Activated T-helper 2 cell treated with anti-CD3 and anti-CD28 coated beads, Interferon-gamma antibody, Interleukin-2, Interleukin-4, amounts not matched to agents 10 μg/mL and 5 μg/mL and 100 μg/mL, durations not matched to agents 14 hours and 24 hours and 36 hours (primary cell): ENCODE data around the gene GLIS1. TPM values are rescaled to one million over a fixed set of nuclear protein-coding genes. Genes with fewer than 3 reads are reported as not detected.
"Not testable (repeated sequence)": the region's sequence is repeated elsewhere in the genome, so short reads cannot be mapped to it uniquely, and the experiment has no call there.

Source experiments
- DNase-seq: peaks from one replicate; pipeline ENCODE4 v3.0.0; 2021; ENCODE audit warnings: low spot score
- H3K27ac Mint-ChIP-seq: one replicate; pipeline ENCODE4 v1.8.0; 2021; ENCODE audit warnings: mixed read lengths
- H3K27me3 Mint-ChIP-seq: one replicate; pipeline ENCODE4 v1.8.0; 2021; ENCODE audit warnings: low read depth, mixed read lengths
- H3K36me3 Mint-ChIP-seq: one replicate; pipeline ENCODE4 v1.8.0; 2021; ENCODE audit warnings: low read depth, mixed read lengths
- H3K4me1 Mint-ChIP-seq: one replicate; pipeline ENCODE4 v1.8.0; 2021; ENCODE audit warnings: low read depth, mixed read lengths
- H3K4me3 Mint-ChIP-seq: one replicate; pipeline ENCODE4 v1.8.0; 2021; ENCODE audit warnings: low read depth, mild to moderate bottlenecking, moderate library complexity, mixed read lengths
- H3K9me3 Mint-ChIP-seq: one replicate; pipeline ENCODE4 v1.8.0; 2021; ENCODE audit warnings: mixed read lengths
- intact Hi-C: fragments of 100-400 bp; cut with micrococcal nuclease; formaldehyde crosslinking; loops from one replicate; pipeline ENCODE4 v1.15.1; 2023
- total RNA-seq: library from RNA; stranded (reverse); gene quantifications from 2 replicates; pipeline ENCODE4 v1.2.3, GENCODE V29; 2022

The GLIS1 gene
- total RNA-seq, 1 donor from 2014 or later = not detected

- Mint-ChIP-seq H3K27ac (no peak overlapping the region), H3K27me3 (peaks cover 6% of the 10 kb centered on the region)
These were observed 81.5 kb downstream of the GLIS1 start for GRCh38 chr1:53657531-53657805.

GRCh38 chr1:53656747-53657530, 82.0 kb downstream of the GLIS1 start:
- Mint-ChIP-seq H3K9me3 (no peaks in the 10 kb centered on the region), H3K4me1 (no peaks in the 10 kb centered on the region), H3K4me3 (no peak overlapping the region), H3K27me3 (peaks cover 6% of the 10 kb centered on the region), H3K36me3 (no peaks in the 10 kb centered on the region), H3K27ac (no peak overlapping the region)
- intact Hi-C loops = no loop called here
- no peak for DNase-seq

More at GRCh38 chr1:53657531-53657805, 81.5 kb downstream of the GLIS1 start:
- Mint-ChIP-seq H3K4me3 (no peak overlapping the region), H3K4me1 (no peaks in the 10 kb centered on the region), H3K9me3 (no peaks in the 10 kb centered on the region), H3K36me3 (no peaks in the 10 kb centered on the region)
- DNase-seq = no peak
- intact Hi-C loops = no loop called here

GRCh38 chr1:53655931-53656746, 82.8 kb downstream of the GLIS1 start:
- intact Hi-C loops = no loop called here
- DNase-seq = no peak
- Mint-ChIP-seq H3K27ac (no peak overlapping the region), H3K4me1 (no peaks in the 10 kb centered on the region), H3K9me3 (no peaks in the 10 kb centered on the region), H3K27me3 (peaks cover 6% of the 10 kb centered on the region), H3K4me3 (no peak overlapping the region), H3K36me3 (no peaks in the 10 kb centered on the region)

- H3K4me1 Mint-ChIP-seq = no peaks in the 10 kb centered on the region
- no peak for DNase-seq
- H3K36me3 Mint-ChIP-seq = no peaks in the 10 kb centered on the region
- no peak overlapping the region for H3K4me3 Mint-ChIP-seq
- H3K27ac Mint-ChIP-seq = no peak overlapping the region
- H3K9me3 Mint-ChIP-seq = no peaks in the 10 kb centered on the region
- intact Hi-C loops = no loop called here
- peaks cover 6% of the 10 kb centered on the region for H3K27me3 Mint-ChIP-seq
These were observed 84.5 kb downstream of the GLIS1 start for GRCh38 chr1:53654216-53655210.

GRCh38 chr1:53653631-53654030, 85.3 kb downstream of the GLIS1 start:
- intact Hi-C loops = no loop called here
- Mint-ChIP-seq H3K27ac (no peak overlapping the region), H3K4me1 (no peaks in the 10 kb centered on the region), H3K9me3 (no peaks in the 10 kb centered on the region), H3K4me3 (no peak overlapping the region), H3K27me3 (peaks cover 6% of the 10 kb centered on the region), H3K36me3 (no peaks in the 10 kb centered on the region)
- no peak for DNase-seq

- Mint-ChIP-seq H3K4me3 (no peak overlapping the region), H3K27me3 (peaks cover 9% of the 10 kb centered on the region), H3K36me3 (no peaks in the 10 kb centered on the region), H3K4me1 (no peaks in the 10 kb centered on the region), H3K9me3 (no peaks in the 10 kb centered on the region), H3K27ac (no peak overlapping the region)
- DNase-seq = no peak
- intact Hi-C loops = no loop called here
These were observed 85.8 kb downstream of the GLIS1 start for GRCh38 chr1:53653200-53653575.

GRCh38 chr1:53652441-53653199, 86.3 kb downstream of the GLIS1 start:
- intact Hi-C loops = no loop called here
- no peaks in the 10 kb centered on the region for H3K4me1 Mint-ChIP-seq
- DNase-seq = no peak
- H3K27ac Mint-ChIP-seq = no peak overlapping the region
- H3K4me3 Mint-ChIP-seq = no peak overlapping the region
- H3K27me3 Mint-ChIP-seq = peaks cover 9% of the 10 kb centered on the region
- no peaks in the 10 kb centered on the region for H3K9me3 Mint-ChIP-seq
- no peaks in the 10 kb centered on the region for H3K36me3 Mint-ChIP-seq

- Mint-ChIP-seq H3K27me3 (peaks cover 13% of the 10 kb centered on the region), H3K4me3 (no peak overlapping the region), H3K4me1 (no peaks in the 10 kb centered on the region), H3K9me3 (no peaks in the 10 kb centered on the region), H3K36me3 (no peaks in the 10 kb centered on the region), H3K27ac (no peak overlapping the region)
- no peak for DNase-seq
- intact Hi-C loops = no loop called here
These were observed 87.6 kb downstream of the GLIS1 start for GRCh38 chr1:53651356-53651755.

- Mint-ChIP-seq H3K9me3 (no peaks in the 10 kb centered on the region), H3K27ac (no peak overlapping the region), H3K4me1 (no peaks in the 10 kb centered on the region), H3K27me3 (peaks cover 11% of the 10 kb centered on the region), H3K4me3 (no peak overlapping the region), H3K36me3 (no peaks in the 10 kb centered on the region)
- DNase-seq = no peak
- intact Hi-C loops = no loop called here
These were observed 90.4 kb downstream of the GLIS1 start for GRCh38 chr1:53648516-53648915.

- H3K27me3 Mint-ChIP-seq = peaks cover 11% of the 10 kb centered on the region
- H3K4me3 Mint-ChIP-seq, H3K4me1 Mint-ChIP-seq, H3K9me3 Mint-ChIP-seq, DNase-seq, H3K27ac Mint-ChIP-seq, H3K36me3 Mint-ChIP-seq, intact Hi-C loops: not testable (repeated sequence)
These were observed 91.0 kb downstream of the GLIS1 start for GRCh38 chr1:53647915-53648314.

GRCh38 chr1:53646732-53647131, 92.2 kb downstream of the GLIS1 start:
- Mint-ChIP-seq H3K9me3 (no peaks in the 10 kb centered on the region), H3K4me1 (no peaks in the 10 kb centered on the region), H3K4me3 (no peak overlapping the region), H3K27me3 (peaks cover 11% of the 10 kb centered on the region), H3K36me3 (no peaks in the 10 kb centered on the region), H3K27ac (no peak overlapping the region)
- intact Hi-C loops = no loop called here
- DNase-seq = no peak

GRCh38 chr1:53645690-53646078, 93.3 kb downstream of the GLIS1 start:
- Mint-ChIP-seq H3K36me3 (no peaks in the 10 kb centered on the region), H3K4me1 (no peaks in the 10 kb centered on the region), H3K27ac (no peak overlapping the region), H3K4me3 (no peak overlapping the region), H3K27me3 (peaks cover 11% of the 10 kb centered on the region), H3K9me3 (no peaks in the 10 kb centered on the region)
- intact Hi-C loops = no loop called here
- no peak for DNase-seq
